ENCODE measurements around the gene OR4D2.

Gene OR4D2

GRCh38 chr17:58219007-58219788 is 52.4 kb downstream of the OR4D2 start, which contains the start of gene MKS1:
MKS1 (minus strand) TSS chr17:58219255; CDS start chr17:58219230, 25 bp downstream.
- Histone ChIP-seq H3K9me3 (ENCODE audit: insufficient read depth, low read length, severe bottlenecking) (no peaks in the 10 kb centered on the region), H3K4me3 (ENCODE audit: low read depth in 1 of 2, low read length in 2 of 2) (peak within 1 kb of the TSS; percentile 44 to 75; a peak in 3 of 4 replicates), H3K36me3 (ENCODE audit: insufficient read depth, low read length) (peaks cover 9% of the 10 kb centered on the region; the same call in 1 of the 2 replicates), H3K27me3 (ENCODE audit: insufficient read depth, low read length, poor library complexity) (no peaks in the 10 kb centered on the region), H3K4me2 (ENCODE audit: insufficient read depth, low read length) (peak within 1 kb of the TSS; percentile 88), H3K9ac (ENCODE audit: low read depth, low read length) (peak within 1 kb of the TSS; percentile 67), H2AFZ (ENCODE audit: low read depth, low read length) (peak within 1 kb of the TSS; percentile 98), H4K20me1 (ENCODE audit: insufficient read depth, low read length) (no peaks in the 10 kb centered on the region), H3K4me1 (ENCODE audit: insufficient read depth, low read length) (peaks cover 21% of the 10 kb centered on the region), H3K79me2 (ENCODE audit: insufficient read depth, low read length) (0 out of 2 replicates have a peak, but pooled peaks cover 5% of the 10 kb centered on the region), H3K27ac (ENCODE audit: low read length) (peak within 1 kb of the TSS; percentile 72)
- DNase-seq (peak; percentile 96), ATAC-seq (ENCODE audit: insufficient read depth, low read depth) (peak; percentile 99)
- TF ChIP-seq, protein P1, sequence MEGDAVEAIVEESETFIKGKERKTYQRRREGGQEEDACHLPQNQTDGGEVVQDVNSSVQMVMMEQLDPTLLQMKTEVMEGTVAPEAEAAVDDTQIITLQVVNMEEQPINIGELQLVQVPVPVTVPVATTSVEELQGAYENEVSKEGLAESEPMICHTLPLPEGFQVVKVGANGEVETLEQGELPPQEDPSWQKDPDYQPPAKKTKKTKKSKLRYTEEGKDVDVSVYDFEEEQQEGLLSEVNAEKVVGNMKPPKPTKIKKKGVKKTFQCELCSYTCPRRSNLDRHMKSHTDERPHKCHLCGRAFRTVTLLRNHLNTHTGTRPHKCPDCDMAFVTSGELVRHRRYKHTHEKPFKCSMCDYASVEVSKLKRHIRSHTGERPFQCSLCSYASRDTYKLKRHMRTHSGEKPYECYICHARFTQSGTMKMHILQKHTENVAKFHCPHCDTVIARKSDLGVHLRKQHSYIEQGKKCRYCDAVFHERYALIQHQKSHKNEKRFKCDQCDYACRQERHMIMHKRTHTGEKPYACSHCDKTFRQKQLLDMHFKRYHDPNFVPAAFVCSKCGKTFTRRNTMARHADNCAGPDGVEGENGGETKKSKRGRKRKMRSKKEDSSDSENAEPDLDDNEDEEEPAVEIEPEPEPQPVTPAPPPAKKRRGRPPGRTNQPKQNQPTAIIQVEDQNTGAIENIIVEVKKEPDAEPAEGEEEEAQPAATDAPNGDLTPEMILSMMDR (IDR thresholded peaks at IDR 0.05; ENCODE audit: borderline replicate concordance, extremely low read depth, low read length, poor library complexity, severe bottlenecking) = peak; percentile 78
- no peak for TF ChIP-seq EZH2 (IDR thresholded peaks at IDR 0.05; ENCODE audit: borderline replicate concordance, low read depth, low read length, severe bottlenecking)

- no peak for ATAC-seq (ENCODE audit: insufficient read depth, low read depth)
- Histone ChIP-seq H3K4me3 (ENCODE audit: low read depth in 1 of 2, low read length in 2 of 2) (peak overlapping the region; percentile 20 to 75; a peak in 3 of 4 replicates), H3K79me2 (ENCODE audit: insufficient read depth, low read length) (0 out of 2 replicates have a peak, but pooled peaks cover 5% of the 10 kb centered on the region), H3K27me3 (ENCODE audit: insufficient read depth, low read length, poor library complexity) (peaks cover 4% of the 10 kb centered on the region), H3K4me1 (ENCODE audit: insufficient read depth, low read length) (peaks cover 21% of the 10 kb centered on the region), H3K27ac (ENCODE audit: low read length) (peak overlapping the region; percentile 72), H3K36me3 (ENCODE audit: insufficient read depth, low read length) (peaks cover 9% of the 10 kb centered on the region; the same call in 1 of the 2 replicates), H3K9ac (ENCODE audit: low read depth, low read length) (peak overlapping the region; percentile 67), H3K4me2 (ENCODE audit: insufficient read depth, low read length) (peak overlapping the region; percentile 88), H2AFZ (ENCODE audit: low read depth, low read length) (peak overlapping the region; percentile 98), H4K20me1 (ENCODE audit: insufficient read depth, low read length) (no peaks in the 10 kb centered on the region), H3K9me3 (ENCODE audit: insufficient read depth, low read length, severe bottlenecking) (no peaks in the 10 kb centered on the region)
- no peak for TF ChIP-seq EZH2 (IDR thresholded peaks at IDR 0.05; ENCODE audit: borderline replicate concordance, low read depth, low read length, severe bottlenecking)
- TF ChIP-seq, protein P1 (IDR thresholded peaks at IDR 0.05; ENCODE audit: borderline replicate concordance, extremely low read depth, low read length, poor library complexity, severe bottlenecking) = no peak
- no peak for DNase-seq
Observed at GRCh38 chr17:58219789-58220183, 53.0 kb downstream of the OR4D2 start.

All from DND-41 (cell line).